ENCODE data around the gene HDAC4.

DNA sequence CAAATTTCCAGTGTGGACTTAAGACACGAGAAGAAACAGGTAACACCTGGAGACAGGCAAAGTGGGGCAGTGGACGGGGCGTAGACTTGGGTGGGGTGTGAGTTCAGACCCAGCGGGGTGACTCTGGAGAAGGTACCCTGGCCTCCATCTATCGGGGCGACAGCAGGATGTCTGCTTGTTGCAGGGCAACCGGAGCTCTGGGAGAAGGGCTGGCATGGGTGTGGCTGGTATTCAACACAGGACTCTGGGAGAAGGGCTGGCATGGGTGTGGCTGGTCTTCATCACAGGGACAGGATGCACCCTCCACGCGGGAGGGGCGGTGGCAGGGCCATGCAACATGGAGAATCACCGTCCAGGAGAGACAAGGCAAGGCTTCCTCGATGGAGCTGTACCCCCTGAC is 198.5 kb downstream of the HDAC4 start:
- TF ChIP-seq, protein P1, sequence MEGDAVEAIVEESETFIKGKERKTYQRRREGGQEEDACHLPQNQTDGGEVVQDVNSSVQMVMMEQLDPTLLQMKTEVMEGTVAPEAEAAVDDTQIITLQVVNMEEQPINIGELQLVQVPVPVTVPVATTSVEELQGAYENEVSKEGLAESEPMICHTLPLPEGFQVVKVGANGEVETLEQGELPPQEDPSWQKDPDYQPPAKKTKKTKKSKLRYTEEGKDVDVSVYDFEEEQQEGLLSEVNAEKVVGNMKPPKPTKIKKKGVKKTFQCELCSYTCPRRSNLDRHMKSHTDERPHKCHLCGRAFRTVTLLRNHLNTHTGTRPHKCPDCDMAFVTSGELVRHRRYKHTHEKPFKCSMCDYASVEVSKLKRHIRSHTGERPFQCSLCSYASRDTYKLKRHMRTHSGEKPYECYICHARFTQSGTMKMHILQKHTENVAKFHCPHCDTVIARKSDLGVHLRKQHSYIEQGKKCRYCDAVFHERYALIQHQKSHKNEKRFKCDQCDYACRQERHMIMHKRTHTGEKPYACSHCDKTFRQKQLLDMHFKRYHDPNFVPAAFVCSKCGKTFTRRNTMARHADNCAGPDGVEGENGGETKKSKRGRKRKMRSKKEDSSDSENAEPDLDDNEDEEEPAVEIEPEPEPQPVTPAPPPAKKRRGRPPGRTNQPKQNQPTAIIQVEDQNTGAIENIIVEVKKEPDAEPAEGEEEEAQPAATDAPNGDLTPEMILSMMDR (IDR thresholded peaks at IDR 0.05) = no peak
- no peak for TF ChIP-seq NFYB (CRISPR knock-in tag; conservative IDR thresholded peaks at IDR 0.05; ENCODE audit: low read depth)
- TF ChIP-seq, protein P2, sequence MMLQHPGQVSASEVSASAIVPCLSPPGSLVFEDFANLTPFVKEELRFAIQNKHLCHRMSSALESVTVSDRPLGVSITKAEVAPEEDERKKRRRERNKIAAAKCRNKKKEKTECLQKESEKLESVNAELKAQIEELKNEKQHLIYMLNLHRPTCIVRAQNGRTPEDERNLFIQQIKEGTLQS (CRISPR knock-in tag; conservative IDR thresholded peaks at IDR 0.05) = no peak
- no peak for TF ChIP-seq JUN (CRISPR knock-in tag; IDR thresholded peaks at IDR 0.05)

Data from WTC11 (cell line).